H1 (cell line): Measurements from ENCODE around the gene SLC24A3. TPM values are rescaled to one million over a fixed set of nuclear protein-coding genes. Genes with fewer than 3 reads are reported as not detected.

Experiments
- CTCF ChIA-PET: fragments of 300-600 bp; sonication (Branson Sonifier 250); formaldehyde crosslinking; loops from one replicate; lab custom pipeline; 2021; ENCODE audit not compliant: partially characterized antibody; lab: Charles Lee
- POLR2A ChIA-PET: fragments of 300-600 bp; sonication (Branson Sonifier 250); formaldehyde crosslinking; loops from one replicate; lab custom pipeline; 2021; ENCODE audit warnings: inconsistent platforms; ENCODE audit not compliant: partially characterized antibody; lab: Charles Lee
- DNase-seq, 2 experiments: peaks; one replicate each; pipeline versions ENCODE4 v3.0.0 to v3.0.0-alpha.2; 2010 to 2022; ENCODE audit warnings: low spot score in 2 of 2, low read depth in 1 of 2, mixed read lengths in 1 of 2
- FAIRE-seq: peaks from 2 replicates; lab custom pipeline; 2011; peaks lifted over from hg19 to GRCh38; lab: Jason Lieb, UNC
- H2AFZ ChIP-seq: 2 replicates; pipeline ENCODE4 v1.8.1; 2012; ENCODE audit warnings: low read length, inconsistent platforms
- H2AK5ac ChIP-seq: 2 replicates; pipeline ENCODE4 v1.6.1; 2013; ENCODE audit warnings: low read depth, low read length
- H2BK120ac ChIP-seq: replicated peaks from 2 replicates; pipeline ENCODE3; 2013; ENCODE audit warnings: low read depth, low read length, inconsistent platforms
- H2BK12ac ChIP-seq: 2 replicates; pipeline ENCODE4 v1.6.1; 2013; ENCODE audit warnings: low read depth, low read length
- H2BK15ac ChIP-seq: 2 replicates; pipeline ENCODE4 v1.6.1; 2013; ENCODE audit warnings: low read length
- H2BK20ac ChIP-seq: 2 replicates; pipeline ENCODE4 v1.6.1; 2013; ENCODE audit warnings: low read length
- H2BK5ac ChIP-seq: 2 replicates; pipeline ENCODE4 v1.6.1; 2013; ENCODE audit warnings: low read depth, low read length
- H3K14ac ChIP-seq: 2 replicates; pipeline ENCODE4 v1.6.1; 2013; ENCODE audit warnings: inconsistent platforms; ENCODE audit not compliant: insufficient read length
- H3K18ac ChIP-seq: 2 replicates; pipeline ENCODE4 v1.6.1; 2013; ENCODE audit warnings: low read length; ENCODE audit errors: extremely low read depth
- H3K23ac ChIP-seq: 2 replicates; pipeline ENCODE4 v1.6.1; 2013; ENCODE audit warnings: inconsistent platforms; ENCODE audit not compliant: insufficient read length
- H3K23me2 ChIP-seq: 2 replicates; pipeline ENCODE4 v1.6.1; 2013; ENCODE audit warnings: low read depth, low read length
- H3K27ac ChIP-seq: 2 replicates; pipeline ENCODE4 v1.6.1; 2011; ENCODE audit warnings: low read depth, low read length, inconsistent platforms
- H3K27me3 ChIP-seq, 4 experiments: replicated peaks in 1 of 4; 1 replicate in 1 of 4; 2 replicates in 3 of 4; pipeline versions ENCODE4 v1.6.1 to v1.8.1; 2011 to 2013; ENCODE audit warnings: low read length in 3 of 4, mild to moderate bottlenecking in 3 of 4, inconsistent platforms in 2 of 4, mixed read lengths in 2 of 4, moderate library complexity in 1 of 4; ENCODE audit not compliant: control insufficient read depth in 3 of 4, insufficient read depth in 3 of 4; ENCODE audit errors: extremely low read depth in 1 of 4
- H3K36me3 ChIP-seq, 4 experiments: 2 replicates each; pipeline versions ENCODE4 v1.6.1 to v1.8.1; 2011 to 2013; ENCODE audit warnings: mild to moderate bottlenecking in 4 of 4, low read length in 3 of 4, moderate library complexity in 2 of 4, control low read depth in 1 of 4, inconsistent platforms in 1 of 4; ENCODE audit not compliant: insufficient read depth in 4 of 4, control insufficient read depth in 2 of 4
- H3K4ac ChIP-seq: replicated peaks from 2 replicates; pipeline ENCODE3; 2013; ENCODE audit warnings: low read length, low read depth, mixed read lengths, inconsistent platforms; ENCODE audit not compliant: insufficient read length
- H3K4me1 ChIP-seq, 4 experiments: replicated peaks in 1 of 4; 1 replicate in 1 of 4; 2 replicates in 3 of 4; pipeline versions ENCODE4 v1.6.1 to v1.8.1; 2011 to 2013; ENCODE audit warnings: low read length in 3 of 4, inconsistent platforms in 2 of 4, mixed read lengths in 1 of 4; ENCODE audit not compliant: insufficient read depth in 4 of 4, control insufficient read depth in 3 of 4
- H3K4me2 ChIP-seq, 2 experiments: 2 replicates each; pipeline versions ENCODE4 v1.6.1 to v1.8.1; 2011 to 2013; ENCODE audit warnings: low read depth in 2 of 2, low read length in 2 of 2, control low read depth in 1 of 2, inconsistent platforms in 1 of 2, mild to moderate bottlenecking in 1 of 2; ENCODE audit not compliant: insufficient read depth in 1 of 2
- H3K4me3 ChIP-seq, 4 experiments: fragments of 200-600, 300-600 bp in 1 of 4; sonication (generic), shearing (Covaris generic), sonication (Bioruptor Twin) in 1 of 4; 2 replicates each; pipeline versions ENCODE4 v1.5.1 to v1.8.1; 2011 to 2016; ENCODE audit warnings: low read length in 4 of 4, low read depth in 3 of 4, control low read depth in 2 of 4, inconsistent platforms in 2 of 4, mild to moderate bottlenecking in 2 of 4, mixed read lengths in 1 of 4, moderate library complexity in 1 of 4; ENCODE audit not compliant: insufficient read depth in 2 of 4; ENCODE audit errors: extremely low read depth in 1 of 4
- H3K56ac ChIP-seq: replicated peaks from 2 replicates; pipeline ENCODE3; 2013; ENCODE audit warnings: low read depth, mild to moderate bottlenecking, mixed read lengths, low read length, inconsistent platforms; ENCODE audit not compliant: insufficient read length
- H3K79me1 ChIP-seq: 2 replicates; pipeline ENCODE4 v1.6.1; 2013; ENCODE audit warnings: low read depth, low read length, control low read depth
- H3K79me2 ChIP-seq, 2 experiments: 2 replicates each; pipeline versions ENCODE4 v1.6.1 to v1.8.1; 2012 to 2013; ENCODE audit warnings: low read length in 2 of 2, mild to moderate bottlenecking in 2 of 2, inconsistent platforms in 1 of 2; ENCODE audit not compliant: insufficient read depth in 2 of 2, control insufficient read depth in 1 of 2
- H3K9ac ChIP-seq, 4 experiments: replicated peaks in 1 of 4; 1 replicate in 1 of 4; 2 replicates in 3 of 4; pipeline versions ENCODE4 v1.6.1 to v1.8.1; 2011 to 2013; ENCODE audit warnings: low read depth in 3 of 4, low read length in 3 of 4, control low read depth in 2 of 4, mild to moderate bottlenecking in 2 of 4, moderate library complexity in 2 of 4, inconsistent platforms in 1 of 4; ENCODE audit errors: extremely low read depth in 1 of 4
- H3K9me3 ChIP-seq, 2 experiments: 2 replicates each; pipeline versions ENCODE4 v1.6.1 to v1.8.1; 2012 to 2013; ENCODE audit warnings: mild to moderate bottlenecking in 2 of 2, moderate library complexity in 2 of 2, control low read depth in 1 of 2, inconsistent platforms in 1 of 2, low read depth in 1 of 2, low read length in 1 of 2, mixed read lengths in 1 of 2; ENCODE audit not compliant: insufficient read depth in 2 of 2
- H4K20me1 ChIP-seq, 2 experiments: replicated peaks in 1 of 2; 2 replicates each; pipeline versions ENCODE3 to v1.8.1; 2011 to 2013; ENCODE audit warnings: inconsistent platforms in 2 of 2, low read length in 2 of 2, mild to moderate bottlenecking in 1 of 2; ENCODE audit not compliant: insufficient read depth in 2 of 2, control insufficient read depth in 1 of 2
- H4K5ac ChIP-seq: 2 replicates; pipeline ENCODE4 v1.6.1; 2013; ENCODE audit warnings: low read length, low read depth, mixed read lengths, inconsistent platforms; ENCODE audit not compliant: insufficient read length
- H4K8ac ChIP-seq: 2 replicates; pipeline ENCODE4 v1.8.0; 2013; ENCODE audit warnings: mild to moderate bottlenecking, moderate library complexity, low read length, inconsistent platforms; ENCODE audit not compliant: insufficient read depth; ENCODE audit errors: extremely low read depth
- H4K91ac ChIP-seq: replicated peaks from 2 replicates; pipeline ENCODE3; 2013; ENCODE audit warnings: low read length, mixed read lengths, inconsistent platforms; ENCODE audit not compliant: insufficient read length
- CEBPB ChIP-seq: IDR thresholded peaks from 2 replicates; pipeline ENCODE4 v1.6.1; 2012; ENCODE audit warnings: low read depth, low read length
- WGBS, 2 experiments: shearing (Covaris generic) in 1 of 2; methylation state at CpG; one replicate each; pipeline versions ENCODE4 v1.1.6 to v1.1.7; 2013 to 2015; ENCODE audit warnings: low lambda C conversion rate in 2 of 2, mixed read lengths in 2 of 2, inconsistent platforms in 1 of 2, low coverage in 1 of 2, missing lambda C conversion rate in 1 of 2; ENCODE audit not compliant: insufficient replicate concordance in 2 of 2, insufficient coverage in 1 of 2, insufficient read length in 1 of 2; ENCODE audit errors: extremely low coverage in 1 of 2, missing lambda C conversion rate in 1 of 2; 5-methylcytosine and 5-hydroxymethylcytosine counted together
- polyA plus RNA-seq, 7 experiments: library from polyadenylated mRNA; depleted of rRNA in 3 of 7; stranded (reverse) in 5 of 7; unstranded in 2 of 7; fragments of >200 nt in 5 of 7; fragments of 200-250 nt in 2 of 7; gene quantifications; 1 replicate in 5 of 7; 2 replicates in 1 of 7; 4 replicates in 1 of 7; pipeline versions ENCODE4 v1.2.1 to v1.2.3, GENCODE V29; 2011 to 2013; ENCODE audit warnings: missing spikeins in 2 of 7, mixed read lengths in 2 of 7
- total RNA-seq: library from RNA; stranded (reverse); fragmentation: NEBNext Ultra II Directional; extraction: Animal tissue kit (Norgen Biotek cat#: 25700); gene quantifications from 2 replicates; pipeline ENCODE4 v1.2.1, GENCODE V29; 2021

The SLC24A3 gene
- total and polyA plus RNA-seq, 2 of the 8 experiments (the other 6 are each of a cell fraction or from before 2014, with no cell fraction given): 4.5 to 6.3 TPM

- H3K18ac ChIP-seq: no peak overlapping the region
- H2BK5ac ChIP-seq: no peak overlapping the region
- no peak overlapping the region for H3K14ac ChIP-seq
- H3K9ac ChIP-seq: no peak overlapping the region
- H3K27ac ChIP-seq: no peak overlapping the region
- H2AFZ ChIP-seq: no peak overlapping the region
- WGBS, 2 experiments: 88% methylated on average over 9 of the region's 9 CpGs; no CpG with 5 or more reads in 1 of the 2 experiments
- no peak overlapping the region for H3K4ac ChIP-seq
- H3K4me1 ChIP-seq: no peaks in the 10 kb centered on the region
- H2BK12ac ChIP-seq: no peak overlapping the region
- no peak overlapping the region for H2BK15ac ChIP-seq
- no peak overlapping the region for H4K5ac ChIP-seq
- FAIRE-seq: no peak
- H3K79me2 ChIP-seq: no peaks in the 10 kb centered on the region
- POLR2A ChIA-PET: no interaction called here
- H4K91ac ChIP-seq: no peak overlapping the region
- no peaks in the 10 kb centered on the region for H4K20me1 ChIP-seq
- H3K56ac ChIP-seq: no peak overlapping the region
- H2BK120ac ChIP-seq: no peak overlapping the region
- no peaks in the 10 kb centered on the region for H3K9me3 ChIP-seq
- no peaks in the 10 kb centered on the region for H3K79me1 ChIP-seq
- no peak overlapping the region for H3K4me2 ChIP-seq
- CTCF ChIA-PET: no interaction called here
- H3K23me2 ChIP-seq: no peaks in the 10 kb centered on the region
- H2BK20ac ChIP-seq: no peak overlapping the region
- H3K36me3 ChIP-seq: no peaks in the 10 kb centered on the region
- no peak for DNase-seq
- no peak overlapping the region for H2AK5ac ChIP-seq
- H3K4me3 ChIP-seq: no peak overlapping the region
- H3K27me3 ChIP-seq: no peaks in the 10 kb centered on the region
- no peak overlapping the region for H3K23ac ChIP-seq
- no peak overlapping the region for H4K8ac ChIP-seq
- TF ChIP-seq CEBPB: no peak
Observed at GRCh38 chr20:19382386-19383340, 170.2 kb downstream of the SLC24A3 start.
